IMR-90 (cell line): ENCODE measurements around the gene FCHSD2. TPM values are rescaled to one million over a fixed set of nuclear protein-coding genes. Genes with fewer than 3 reads are reported as not detected.

Experiments used
- ATAC-seq: fragments of 200-7000 bp; cut with Tn5 transposase; 2 replicates; pipeline ENCODE4 v1.9.1; 2020; ENCODE audit warnings: low read depth, mild to moderate bottlenecking, moderate library complexity
- BruUV-seq: library from RNA; stranded (reverse); fragments of 400-500 nt; replicated peaks from 2 replicates; lab custom pipeline; 2021; lab: Mats Ljungman, UMichigan
- CTCF ChIA-PET: fragments of 300-600 bp; formaldehyde crosslinking; extraction: SDS; loops from one replicate; lab custom pipeline; 2021; ENCODE audit warnings: antibody characterized with exemption; lab: Yijun Ruan, JAX
- POLR2A ChIA-PET: fragments of 300-600 bp; sonication (Branson Sonifier 250); formaldehyde crosslinking; loops from one replicate; lab custom pipeline; 2022; ENCODE audit warnings: antibody characterized with exemption; ENCODE audit not compliant: unreplicated experiment; lab: Charles Lee
- DNase-seq: peaks from one replicate; pipeline ENCODE4 v3.0.0; 2013
- H2AFZ ChIP-seq: replicated peaks from 2 replicates; pipeline ENCODE3; 2013; ENCODE audit warnings: low read length, mild to moderate bottlenecking; ENCODE audit not compliant: poor library complexity
- H2AK5ac ChIP-seq: 2 replicates; pipeline ENCODE4 v1.6.1; 2013; ENCODE audit warnings: low read depth, low read length, inconsistent platforms
- H2AK9ac ChIP-seq: replicated peaks from 2 replicates; pipeline ENCODE3; 2013; ENCODE audit warnings: mild to moderate bottlenecking, low read depth, low read length, moderate library complexity; ENCODE audit not compliant: poor library complexity
- H2BK120ac ChIP-seq: 2 replicates; pipeline ENCODE4 v1.6.1; 2013; ENCODE audit warnings: low read depth, low read length, inconsistent platforms
- H2BK15ac ChIP-seq: 3 replicates; pipeline ENCODE4 v1.6.1; 2013; ENCODE audit warnings: low read depth, low read length, inconsistent platforms
- H2BK20ac ChIP-seq: 2 replicates; pipeline ENCODE4 v1.6.1; 2013; ENCODE audit warnings: low read depth, mild to moderate bottlenecking, inconsistent platforms, low read length, moderate library complexity
- H2BK5ac ChIP-seq: 2 replicates; pipeline ENCODE4 v1.6.1; 2013; ENCODE audit warnings: mild to moderate bottlenecking, low read depth, low read length, inconsistent platforms; ENCODE audit not compliant: poor library complexity, severe bottlenecking
- H3K14ac ChIP-seq: replicated peaks from 2 replicates; pipeline ENCODE4 v1.6.1; 2013; ENCODE audit warnings: low read depth, low read length, inconsistent platforms
- H3K18ac ChIP-seq: 2 replicates; pipeline ENCODE4 v1.6.1; 2013; ENCODE audit warnings: low read depth, low read length, control low read depth
- H3K23ac ChIP-seq: 2 replicates; pipeline ENCODE4 v1.6.1; 2013; ENCODE audit warnings: low read depth, low read length, inconsistent platforms
- H3K27ac ChIP-seq: 2 replicates; pipeline ENCODE4 v1.5.1; 2013; ENCODE audit warnings: mild to moderate bottlenecking, control low read depth, low read length; ENCODE audit not compliant: insufficient read depth
- H3K27me3 ChIP-seq: 2 replicates; pipeline ENCODE4 v1.6.1; 2013; ENCODE audit warnings: low read length; ENCODE audit not compliant: control insufficient read depth, insufficient read depth
- H3K36me3 ChIP-seq: 2 replicates; pipeline ENCODE4 v1.6.1; 2013; ENCODE audit warnings: low read length, mixed read lengths; ENCODE audit not compliant: control insufficient read depth, insufficient read depth
- H3K4ac ChIP-seq: 2 replicates; pipeline ENCODE4 v1.6.1; 2013; ENCODE audit warnings: low read depth, low read length, inconsistent platforms
- H3K4me1 ChIP-seq: 2 replicates; pipeline ENCODE4 v1.6.1; 2013; ENCODE audit warnings: low read length, mixed read lengths; ENCODE audit not compliant: control insufficient read depth, insufficient read depth
- H3K4me2 ChIP-seq: 2 replicates; pipeline ENCODE4 v1.6.1; 2013; ENCODE audit warnings: low read depth, mild to moderate bottlenecking, control low read depth, low read length, moderate library complexity
- H3K4me3 ChIP-seq: 2 replicates; pipeline ENCODE4 v1.5.1; 2013; ENCODE audit warnings: low read depth, mild to moderate bottlenecking, control low read depth, low read length, moderate library complexity; ENCODE audit not compliant: insufficient read depth
- H3K56ac ChIP-seq: 2 replicates; pipeline ENCODE4 v1.6.1; 2013; ENCODE audit warnings: low read length, inconsistent platforms; ENCODE audit not compliant: insufficient read depth; ENCODE audit errors: extremely low read depth
- H3K79me1 ChIP-seq, 2 experiments: 2 replicates each; pipeline ENCODE4 v1.6.1; 2013; ENCODE audit warnings: low read length in 2 of 2, inconsistent platforms in 1 of 2, low read depth in 1 of 2
- H3K9ac ChIP-seq: 2 replicates; pipeline ENCODE4 v1.6.1; 2013; ENCODE audit warnings: low read depth, low read length, control low read depth
- H3K9me1 ChIP-seq: 2 replicates; pipeline ENCODE4 v1.6.1; 2013; ENCODE audit warnings: low read length, inconsistent platforms; ENCODE audit not compliant: insufficient read depth
- H3K9me3 ChIP-seq: 2 replicates; pipeline ENCODE4 v1.6.1; 2013; ENCODE audit warnings: low read length; ENCODE audit not compliant: control insufficient read depth, insufficient read depth
- H4K20me1 ChIP-seq: 2 replicates; pipeline ENCODE4 v1.6.1; 2013; ENCODE audit warnings: low read length, inconsistent platforms; ENCODE audit not compliant: insufficient read depth
- H4K5ac ChIP-seq: 2 replicates; pipeline ENCODE4 v1.6.1; 2013; ENCODE audit warnings: mild to moderate bottlenecking, low read depth, low read length, control low read depth
- H4K8ac ChIP-seq, 2 experiments: 2 replicates each; pipeline ENCODE4 v1.6.1; 2013; ENCODE audit warnings: low read depth in 2 of 2, low read length in 2 of 2, control low read depth in 1 of 2, inconsistent platforms in 1 of 2
- H4K91ac ChIP-seq: 2 replicates; pipeline ENCODE4 v1.6.1; 2013; ENCODE audit warnings: low read depth, low read length, inconsistent platforms; ENCODE audit not compliant: insufficient read depth
- FOS ChIP-seq: fragments of 150-350 bp; IDR thresholded peaks from 2 replicates; pipeline ENCODE4 v1.6.1; 2016; ENCODE audit warnings: low read depth, low read length
- MXI1 ChIP-seq: IDR thresholded peaks from 2 replicates; pipeline ENCODE4 v1.6.1; 2012; ENCODE audit warnings: low read depth, mild to moderate bottlenecking, low read length, moderate library complexity, borderline replicate concordance
- NFE2L2 ChIP-seq: fragments of 150-350 bp; IDR thresholded peaks from 2 replicates; pipeline ENCODE4 v1.6.1; 2016; ENCODE audit warnings: low read depth, mild to moderate bottlenecking, low read length
- RCOR1 ChIP-seq: IDR thresholded peaks from 2 replicates; pipeline ENCODE4 v1.6.1; 2012; ENCODE audit warnings: mild to moderate bottlenecking, low read length, improper control_type of control experiment; ENCODE audit not compliant: insufficient replicate concordance
- WGBS, 2 experiments: methylation state at CpG; one replicate each; pipeline versions ENCODE4 v1.1.5 to v1.1.7; 2013; ENCODE audit warnings: missing lambda C conversion rate in 2 of 2; ENCODE audit not compliant: insufficient read length in 1 of 2; ENCODE audit errors: extremely low coverage in 2 of 2; 5-methylcytosine and 5-hydroxymethylcytosine counted together
- dilution Hi-C: fragments of 300-500 bp; cut with HindIII; formaldehyde crosslinking; loops from one replicate; pipeline ENCODE4 v1.14.3; 2018; ENCODE audit warnings: low sequenced_read_pairs; ENCODE audit not compliant: unreplicated experiment
- in situ Hi-C: fragments of 300-500 bp; cut with MboI; formaldehyde crosslinking; loops from 3 replicates; pipeline ENCODE4 v1.14.3; 2019; ENCODE audit warnings: low sequenced_read_pairs, inconsistent platforms, mixed read lengths
- intact Hi-C: fragments of 100-400 bp; cut with micrococcal nuclease; formaldehyde crosslinking; loops from 2 replicates; pipeline ENCODE4 v1.10.0; 2022
- polyA plus RNA-seq, 3 experiments: library from polyadenylated mRNA; depleted of rRNA; stranded (reverse); fragments of >200 nt; gene quantifications; 2 replicates each; pipeline ENCODE4 v1.2.3, GENCODE V29; 2012; ENCODE audit warnings: low replicate concordance in 1 of 3
- total RNA-seq: library from RNA; depleted of rRNA; stranded (reverse); fragments of >200 nt; gene quantifications from 2 replicates; pipeline ENCODE4 v1.2.3, GENCODE V29; 2012
- TF ChIP-seq, protein P1 (sequence below): conservative IDR thresholded peaks from 2 replicates; pipeline ENCODE4 v1.5.1; 2012; ENCODE audit warnings: mild to moderate bottlenecking, low read depth, low read length, improper control_type of control experiment
- TF ChIP-seq, protein P2 (sequence below): fragments of 150-350 bp; IDR thresholded peaks from 2 replicates; pipeline ENCODE4 v1.6.1; 2017; ENCODE audit warnings: mild to moderate bottlenecking, antibody characterized with exemption, low read length, low read depth

The FCHSD2 gene
- total and polyA plus RNA-seq, 2 of the 4 experiments (the other 2 are of a cell fraction), result 5.9 to 18.7 TPM

DNA sequence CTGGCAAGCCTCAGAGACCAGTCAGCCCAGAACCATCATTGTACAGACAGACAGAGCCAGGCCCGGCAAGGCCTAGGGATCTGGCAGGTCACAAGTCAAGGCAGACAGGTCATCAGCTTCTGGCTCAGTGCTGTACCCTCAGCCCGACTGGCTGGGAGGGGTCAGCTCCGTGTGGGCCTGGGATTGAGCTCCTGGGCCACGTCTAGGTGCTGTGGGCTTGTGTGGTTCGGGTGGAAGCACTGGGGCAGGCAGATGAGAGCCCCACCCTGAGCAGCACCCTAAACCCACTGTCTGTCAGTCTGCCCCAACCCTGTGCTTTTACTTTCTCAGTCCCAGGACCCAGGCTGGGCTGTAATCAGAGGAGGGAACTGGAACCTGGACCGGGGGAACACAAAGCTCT lies 49.0 kb upstream of the FCHSD2 start:
- no peaks in the 10 kb centered on the region for H3K36me3 ChIP-seq
- peaks cover 3% of the 10 kb centered on the region for H3K4me1 ChIP-seq
- dilution Hi-C loops (no loop called here), intact Hi-C loops (no loop called here), in situ Hi-C loops (no loop called here)
- no peak overlapping the region for H3K23ac ChIP-seq
- H3K79me1 ChIP-seq, result no peaks in the 10 kb centered on the region
- no TSS peak for BruUV-seq
- no peak overlapping the region for H2BK20ac ChIP-seq
- no peak overlapping the region for H2AK5ac ChIP-seq
- H4K20me1 ChIP-seq, result no peaks in the 10 kb centered on the region
- no peak overlapping the region for H3K9ac ChIP-seq
- no peak overlapping the region for H2AK9ac ChIP-seq
- H2BK5ac ChIP-seq, result no peak overlapping the region
- H3K27ac ChIP-seq, result no peak overlapping the region
- H3K4me3 ChIP-seq, result no peak overlapping the region
- H3K18ac ChIP-seq, result no peak overlapping the region
- ATAC-seq (no peak), DNase-seq (no peak)
- no peak overlapping the region for H3K14ac ChIP-seq
- CTCF ChIA-PET, result interaction anchor here (1.2 kb wide), 1 partner anchor 116 kb away, joined by 4 read pairs; no protein-coding TSS in a partner anchor
- no peak overlapping the region for H4K91ac ChIP-seq
- POLR2A ChIA-PET, result no interaction called here
- H2BK120ac ChIP-seq, result no peak overlapping the region
- H4K8ac ChIP-seq, result no peak overlapping the region
- H2AFZ ChIP-seq, result no peak overlapping the region
- H3K9me1 ChIP-seq, result peaks cover 5% of the 10 kb centered on the region
- H3K4me2 ChIP-seq, result no peak overlapping the region
- H4K5ac ChIP-seq, result no peak overlapping the region
- no peak for TF ChIP-seq FOS
- TF ChIP-seq, protein P1, sequence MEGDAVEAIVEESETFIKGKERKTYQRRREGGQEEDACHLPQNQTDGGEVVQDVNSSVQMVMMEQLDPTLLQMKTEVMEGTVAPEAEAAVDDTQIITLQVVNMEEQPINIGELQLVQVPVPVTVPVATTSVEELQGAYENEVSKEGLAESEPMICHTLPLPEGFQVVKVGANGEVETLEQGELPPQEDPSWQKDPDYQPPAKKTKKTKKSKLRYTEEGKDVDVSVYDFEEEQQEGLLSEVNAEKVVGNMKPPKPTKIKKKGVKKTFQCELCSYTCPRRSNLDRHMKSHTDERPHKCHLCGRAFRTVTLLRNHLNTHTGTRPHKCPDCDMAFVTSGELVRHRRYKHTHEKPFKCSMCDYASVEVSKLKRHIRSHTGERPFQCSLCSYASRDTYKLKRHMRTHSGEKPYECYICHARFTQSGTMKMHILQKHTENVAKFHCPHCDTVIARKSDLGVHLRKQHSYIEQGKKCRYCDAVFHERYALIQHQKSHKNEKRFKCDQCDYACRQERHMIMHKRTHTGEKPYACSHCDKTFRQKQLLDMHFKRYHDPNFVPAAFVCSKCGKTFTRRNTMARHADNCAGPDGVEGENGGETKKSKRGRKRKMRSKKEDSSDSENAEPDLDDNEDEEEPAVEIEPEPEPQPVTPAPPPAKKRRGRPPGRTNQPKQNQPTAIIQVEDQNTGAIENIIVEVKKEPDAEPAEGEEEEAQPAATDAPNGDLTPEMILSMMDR, result no peak
- TF ChIP-seq MXI1, result no peak
- no peak for TF ChIP-seq RCOR1
- no peak for TF ChIP-seq NFE2L2
- TF ChIP-seq, protein P2, sequence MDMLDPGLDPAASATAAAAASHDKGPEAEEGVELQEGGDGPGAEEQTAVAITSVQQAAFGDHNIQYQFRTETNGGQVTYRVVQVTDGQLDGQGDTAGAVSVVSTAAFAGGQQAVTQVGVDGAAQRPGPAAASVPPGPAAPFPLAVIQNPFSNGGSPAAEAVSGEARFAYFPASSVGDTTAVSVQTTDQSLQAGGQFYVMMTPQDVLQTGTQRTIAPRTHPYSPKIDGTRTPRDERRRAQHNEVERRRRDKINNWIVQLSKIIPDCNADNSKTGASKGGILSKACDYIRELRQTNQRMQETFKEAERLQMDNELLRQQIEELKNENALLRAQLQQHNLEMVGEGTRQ, result no peak
- no CpG with 5 or more reads among the region's 6 CpGs for WGBS, 2 experiments
- H3K56ac ChIP-seq, result no peak overlapping the region
- H3K4ac ChIP-seq, result no peak overlapping the region
- H3K9me3 ChIP-seq, result no peaks in the 10 kb centered on the region
- H2BK15ac ChIP-seq, result no peak overlapping the region
- H3K27me3 ChIP-seq, result peaks cover 7% of the 10 kb centered on the region; the same call in 1 of the 2 replicates
